HG03025 (cell line): ENCODE measurements around the gene TTC12.

Experiments used
- ATAC-seq: cut with Tn5 transposase; IDR thresholded peaks from one replicate; pipeline ENCODE4 v1.9.1; 2021; ENCODE audit warnings: mild to moderate bottlenecking, moderate library complexity; ENCODE audit not compliant: unreplicated experiment, low FRiP score

Gene TTC12

GRCh38 chr11:113365895-113366294, 51.5 kb downstream of the TTC12 start:
- ATAC-seq, result no peak

- ATAC-seq, result no peak
These were observed 55.0 kb downstream of the TTC12 start for GRCh38 chr11:113369411-113369810.

- ATAC-seq, result no peak
These were observed 56.3 kb downstream of the TTC12 start for GRCh38 chr11:113370634-113371033.

- ATAC-seq, result no peak
These were observed 57.9 kb downstream of the TTC12 start for GRCh38 chr11:113372309-113372708.

- ATAC-seq, result no peak
These were observed 58.9 kb downstream of the TTC12 start for GRCh38 chr11:113373306-113373705.

GRCh38 chr11:113373981-113374560, 59.7 kb downstream of the TTC12 start:
- no peak for ATAC-seq

- ATAC-seq, result no peak
These were observed 61.0 kb downstream of the TTC12 start for GRCh38 chr11:113375402-113375801.

- peak; percentile 61 for ATAC-seq
These were observed 61.8 kb downstream of the TTC12 start for GRCh38 chr11:113376156-113376555.

GRCh38 chr11:113377681-113378412, 63.5 kb downstream of the TTC12 start:
- ATAC-seq, result no peak

- no peak for ATAC-seq
These were observed 64.3 kb downstream of the TTC12 start for GRCh38 chr11:113378692-113379091.

- ATAC-seq, result no peak
These were observed 67.7 kb downstream of the TTC12 start for GRCh38 chr11:113382121-113382520.

- ATAC-seq, result no peak
These were observed 70.2 kb downstream of the TTC12 start for GRCh38 chr11:113384551-113384950.

GRCh38 chr11:113385749-113386148, 71.4 kb downstream of the TTC12 start:
- ATAC-seq, result no peak

- ATAC-seq, result no peak
These were observed 72.5 kb downstream of the TTC12 start for GRCh38 chr11:113386866-113387265.

GRCh38 chr11:113387605-113388211, 73.3 kb downstream of the TTC12 start, which contains the start of gene ANKK1:
Gene ANKK1, plus strand, starts transcription at chr11:113387779. Its CDS starts 106 bp downstream, at chr11:113387885.
- no peak for ATAC-seq

- no peak for ATAC-seq
These were observed 74.9 kb downstream of the TTC12 start for GRCh38 chr11:113389272-113389671.

- no peak for ATAC-seq
These were observed 78.0 kb downstream of the TTC12 start for GRCh38 chr11:113392236-113392921.

GRCh38 chr11:113393501-113393985, 79.2 kb downstream of the TTC12 start:
- no peak for ATAC-seq

- no peak for ATAC-seq
These were observed 80.5 kb downstream of the TTC12 start for GRCh38 chr11:113394919-113395318.

- ATAC-seq, result no peak
These were observed 81.5 kb downstream of the TTC12 start for GRCh38 chr11:113395782-113396336.

GRCh38 chr11:113396690-113397089, 82.3 kb downstream of the TTC12 start:
- ATAC-seq, result no peak
